WTC11 (cell line): ENCODE results near the gene COL26A1. TPM values are rescaled to one million over a fixed set of nuclear protein-coding genes. Genes with fewer than 3 reads are reported as not detected.

Experiments used
- ATAC-seq: fragments of 200-7000 bp; cut with Tn5 transposase; 2 replicates; pipeline ENCODE4 v1.10.0; 2021; ENCODE audit warnings: mild to moderate bottlenecking, moderate library complexity
- CTCF ChIA-PET: fragments of 300-600 bp; sonication (Branson Sonifier 250); formaldehyde crosslinking; loops from one replicate; lab custom pipeline; 2021; ENCODE audit warnings: antibody characterized with exemption; lab: Charles Lee
- POLR2A ChIA-PET: fragments of 350-600 bp; sonication (Branson Sonifier 250); formaldehyde crosslinking; loops from one replicate; lab custom pipeline; 2021; ENCODE audit warnings: antibody characterized with exemption; lab: Charles Lee
- DNase-seq: peaks from one replicate; pipeline ENCODE4 v3.0.0; 2021; ENCODE audit warnings: low spot score
- H3K27ac Mint-ChIP-seq: 2 replicates; pipeline ENCODE4 v1.8.0; 2021; ENCODE audit warnings: mixed read lengths
- H3K27me3 Mint-ChIP-seq: 2 replicates; pipeline ENCODE4 v1.8.0; 2021; ENCODE audit warnings: low read depth, mild to moderate bottlenecking, moderate library complexity, mixed read lengths
- H3K36me3 Mint-ChIP-seq: 2 replicates; pipeline ENCODE4 v1.8.0; 2021; ENCODE audit warnings: mixed read lengths
- H3K4me1 Mint-ChIP-seq: 2 replicates; pipeline ENCODE4 v1.8.0; 2022; ENCODE audit warnings: mixed read lengths
- H3K4me3 Mint-ChIP-seq: 2 replicates; pipeline ENCODE4 v1.8.0; 2021; ENCODE audit warnings: mild to moderate bottlenecking, moderate library complexity, mixed read lengths
- H3K9me3 Mint-ChIP-seq: 2 replicates; pipeline ENCODE4 v1.8.0; 2021; ENCODE audit warnings: mixed read lengths
- AR ChIP-seq: fragments of 250-450 bp; sonication (Bioruptor Pico); IDR thresholded peaks from 2 replicates; pipeline ENCODE4 v1.9.0; 2021; ENCODE audit warnings: mild to moderate bottlenecking
- ATF1 ChIP-seq: sonication (generic); formaldehyde crosslinking; IDR thresholded peaks from 2 replicates; pipeline ENCODE4 v1.8.1; 2023; ENCODE audit warnings: mild to moderate bottlenecking, moderate library complexity, missing genetic modification reagents
- CTCF ChIP-seq: fragments of 200-600 bp; IDR thresholded peaks from 2 replicates; pipeline ENCODE4 v1.8.0; 2022; ENCODE audit warnings: antibody characterized with exemption
- E2F5 ChIP-seq: sonication (generic); formaldehyde crosslinking; IDR thresholded peaks from 2 replicates; pipeline ENCODE4 v1.8.1; 2022; ENCODE audit warnings: mild to moderate bottlenecking, moderate library complexity, missing genetic modification reagents
- EMX1 ChIP-seq: fragments of 250-450 bp; sonication (Bioruptor Pico); IDR thresholded peaks from 2 replicates; pipeline ENCODE4 v1.8.0; 2021; ENCODE audit warnings: mild to moderate bottlenecking
- FOXK1 ChIP-seq: sonication (generic); formaldehyde crosslinking; IDR thresholded peaks from 2 replicates; pipeline ENCODE4 v1.8.0; 2022; ENCODE audit warnings: mild to moderate bottlenecking, moderate library complexity, missing genetic modification reagents
- FOXP1 ChIP-seq: sonication (generic); formaldehyde crosslinking; IDR thresholded peaks from 2 replicates; pipeline ENCODE4 v1.8.0; 2022; ENCODE audit warnings: missing genetic modification reagents, mild to moderate bottlenecking, moderate library complexity, borderline replicate concordance
- FOXP4 ChIP-seq: sonication (generic); formaldehyde crosslinking; IDR thresholded peaks from 2 replicates; pipeline ENCODE4 v1.8.0; 2022; ENCODE audit warnings: mild to moderate bottlenecking, missing genetic modification reagents
- IRF1 ChIP-seq: sonication (generic); formaldehyde crosslinking; IDR thresholded peaks from 2 replicates; pipeline ENCODE4 v1.8.0; 2023; ENCODE audit warnings: missing genetic modification reagents
- KAT7 ChIP-seq: sonication (generic); formaldehyde crosslinking; IDR thresholded peaks from 2 replicates; pipeline ENCODE4 v1.8.1; 2023; ENCODE audit warnings: missing genetic modification reagents, mild to moderate bottlenecking, borderline replicate concordance
- MYBL2 ChIP-seq: sonication (generic); formaldehyde crosslinking; IDR thresholded peaks from 2 replicates; pipeline ENCODE4 v1.8.1; 2023; ENCODE audit warnings: mild to moderate bottlenecking, moderate library complexity, missing genetic modification reagents
- NR2C2 ChIP-seq: sonication (generic); formaldehyde crosslinking; IDR thresholded peaks from 2 replicates; pipeline ENCODE4 v1.8.0; 2022; ENCODE audit warnings: mild to moderate bottlenecking, missing genetic modification reagents
- OVOL2 ChIP-seq: fragments of 250-450 bp; sonication (Bioruptor Pico); IDR thresholded peaks from 2 replicates; pipeline ENCODE4 v1.9.0; 2021; ENCODE audit warnings: mild to moderate bottlenecking, borderline replicate concordance
- PRDM15 ChIP-seq: sonication (generic); formaldehyde crosslinking; IDR thresholded peaks from 2 replicates; pipeline ENCODE4 v1.8.0; 2022; ENCODE audit warnings: missing genetic modification reagents
- RELA ChIP-seq: sonication (generic); formaldehyde crosslinking; IDR thresholded peaks from 2 replicates; pipeline ENCODE4 v1.8.1; 2022; ENCODE audit warnings: missing genetic modification reagents, mild to moderate bottlenecking, borderline replicate concordance
- SMAD4 ChIP-seq: sonication (generic); formaldehyde crosslinking; IDR thresholded peaks from 2 replicates; pipeline ENCODE4 v1.8.0; 2022; ENCODE audit warnings: mild to moderate bottlenecking, missing genetic modification reagents
- SP1 ChIP-seq: sonication (generic); formaldehyde crosslinking; conservative IDR thresholded peaks from 2 replicates; pipeline ENCODE4 v1.8.1; 2022; ENCODE audit warnings: missing genetic modification reagents
- USF1 ChIP-seq: sonication (generic); formaldehyde crosslinking; IDR thresholded peaks from 2 replicates; pipeline ENCODE4 v1.8.0; 2022; ENCODE audit warnings: mild to moderate bottlenecking, missing genetic modification reagents
- USF2 ChIP-seq: sonication (generic); formaldehyde crosslinking; IDR thresholded peaks from 2 replicates; pipeline ENCODE4 v1.8.1; 2023; ENCODE audit warnings: mild to moderate bottlenecking, missing genetic modification reagents, moderate library complexity
- total RNA-seq: library from RNA; stranded (reverse); gene quantifications from 3 replicates; pipeline ENCODE4 v1.2.3, GENCODE V29; 2021

Gene COL26A1
- total RNA-seq, 1 experiment from 2014 or later = 64.4 TPM

GRCh38 chr7:101507327-101507726, 144.7 kb downstream of the COL26A1 start:
- no peak for TF ChIP-seq RELA
- TF ChIP-seq SMAD4 = no peak
- TF ChIP-seq PRDM15 = no peak
- TF ChIP-seq IRF1 (CRISPR knock-in tag) = no peak
- peak; percentile 29 for ATAC-seq
- POLR2A ChIA-PET = interaction anchor here (0.8 kb wide), 1 partner anchor 42 kb away, joined by 3 read pairs; no protein-coding TSS in a partner anchor
- Mint-ChIP-seq H3K27me3 (no peaks in the 10 kb centered on the region), H3K9me3 (no peaks in the 10 kb centered on the region), H3K4me1 (peaks cover 37% of the 10 kb centered on the region), H3K27ac (peak overlapping the region; percentile 18; the same call in 1 of the 2 replicates), H3K36me3 (no peaks in the 10 kb centered on the region; the same call in 1 of the 2 replicates), H3K4me3 (peak overlapping the region; percentile 24)
- DNase-seq = no peak
- CTCF ChIA-PET = interaction anchor here (1.0 to 2.5 kb wide), 4 partner anchors 11 to 96 kb away, joined by 4 to 10 read pairs (median 6); no protein-coding TSS in a partner anchor

- Mint-ChIP-seq H3K4me3 (peak overlapping the region; percentile 24), H3K36me3 (no peaks in the 10 kb centered on the region; the same call in 1 of the 2 replicates), H3K9me3 (no peaks in the 10 kb centered on the region), H3K27me3 (no peaks in the 10 kb centered on the region), H3K4me1 (peaks cover 37% of the 10 kb centered on the region), H3K27ac (peak overlapping the region; percentile 18)
- peak; percentile 68 for ATAC-seq
- ChIA-PET CTCF (interaction anchor here (0.8 to 2.5 kb wide), 8 partner anchors 10 to 273 kb away, joined by 4 to 10 read pairs (median 6); partner anchors contain the start of gene IFT22), POLR2A (no interaction called here)
- DNase-seq = peak; percentile 74
- TF ChIP-seq OVOL2 (no peak), E2F5 (CRISPR knock-in tag) (no peak), USF2 (CRISPR knock-in tag) (peak; percentile 68), CTCF (peak; percentile 81), EMX1 (CRISPR knock-in tag) (no peak), KAT7 (CRISPR knock-in tag) (no peak), ATF1 (CRISPR knock-in tag) (no peak), NR2C2 (CRISPR knock-in tag) (no peak), SP1 (peak; percentile 54; the same call in 1 of the 2 replicates), AR (CRISPR knock-in tag) (no peak), USF1 (CRISPR knock-in tag) (peak; percentile 62; the same call in 1 of the 2 replicates), FOXP1 (CRISPR knock-in tag) (0 out of 2 replicates have a peak, but pooled peaks have one; percentile 22), FOXK1 (CRISPR knock-in tag) (no peak), FOXP4 (CRISPR knock-in tag) (no peak), MYBL2 (CRISPR knock-in tag) (no peak)
These were observed 145.1 kb downstream of the COL26A1 start for GRCh38 chr7:101507791-101508252.
